HG03575 (cell line): ENCODE data around the gene NAIF1.
"Not testable (repeated sequence)": the region's sequence is repeated elsewhere in the genome, so short reads cannot be mapped to it uniquely, and the experiment has no call there.

Experiments
- ATAC-seq: cut with Tn5 transposase; IDR thresholded peaks from one replicate; pipeline ENCODE4 v1.9.1; 2021; ENCODE audit not compliant: unreplicated experiment, insufficient number of reproducible peaks, low FRiP score; ENCODE audit errors: extremely low read depth

Gene NAIF1

DNA sequence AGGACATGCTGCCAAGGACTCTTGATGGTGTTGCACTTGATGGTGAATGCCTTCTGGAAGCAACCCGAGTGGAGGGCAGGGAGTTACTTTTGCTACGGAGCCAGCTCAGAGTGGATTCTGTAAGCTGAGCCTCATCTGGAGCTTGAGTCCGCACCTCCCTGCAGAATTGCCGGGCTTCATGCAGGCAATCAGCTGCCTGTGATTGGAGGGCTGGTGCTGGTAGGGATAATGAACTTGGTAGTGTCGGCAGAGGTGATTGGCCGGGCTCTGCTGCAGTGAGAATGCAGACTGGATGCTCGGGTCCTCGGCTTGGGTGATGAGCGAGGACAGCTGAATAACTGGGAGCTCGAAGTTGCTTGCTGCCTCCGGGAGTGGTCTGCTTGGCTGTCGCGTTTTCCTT lies 24.0 kb upstream of the NAIF1 start:
- ATAC-seq: no peak

DNA sequence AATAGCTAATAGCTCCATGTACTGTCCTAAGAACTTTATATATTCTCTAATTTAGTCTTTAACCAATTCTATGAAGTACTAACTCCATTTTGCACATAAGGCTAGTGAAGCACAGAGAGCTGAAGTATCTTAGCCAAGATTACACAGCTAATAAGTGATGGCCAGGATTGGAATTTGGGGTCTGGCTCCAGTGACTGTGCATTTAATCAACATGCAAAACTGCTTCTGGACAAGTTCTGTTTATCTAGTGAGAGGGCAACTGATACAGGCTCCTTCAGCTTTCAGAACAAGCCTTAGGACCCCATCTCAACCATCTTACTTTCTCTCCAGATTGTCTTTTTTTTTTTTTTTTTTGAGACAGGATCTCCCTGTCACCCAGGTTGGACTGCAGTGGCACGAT lies 22.2 kb upstream of the NAIF1 start:
- no peak for ATAC-seq

DNA sequence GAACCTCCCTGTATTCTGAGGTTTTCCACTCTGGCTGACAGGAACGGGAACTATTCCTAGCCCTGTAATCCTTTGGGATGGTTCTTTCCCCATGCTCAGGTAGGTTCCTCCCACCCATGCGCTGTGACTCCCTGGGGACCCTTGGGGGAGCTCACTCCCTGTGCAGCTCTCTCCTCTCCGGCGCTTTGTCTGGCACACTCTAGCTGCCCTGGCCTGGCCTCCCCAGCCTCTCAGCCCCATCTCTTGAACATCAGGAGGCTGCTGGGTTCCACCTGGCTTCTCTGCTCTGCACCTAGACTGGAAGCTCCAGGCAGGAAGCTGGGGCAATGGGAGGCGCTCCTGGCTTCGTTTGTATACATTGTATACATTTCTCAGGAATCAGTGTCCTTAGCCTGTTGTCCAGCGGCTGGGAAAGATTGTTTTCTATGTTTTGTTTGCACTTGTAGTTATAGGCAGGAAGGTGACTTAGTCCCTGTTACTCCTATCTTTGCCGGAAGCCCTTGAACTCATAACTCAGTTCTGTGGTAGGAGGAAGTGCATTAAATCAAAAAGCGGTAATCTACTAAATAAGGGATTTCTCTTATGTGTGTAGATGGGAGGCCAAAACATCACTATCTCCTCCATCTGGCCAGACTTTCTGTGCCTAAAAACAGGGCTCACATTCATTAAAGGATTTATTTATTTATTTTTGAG lies 21.3 kb upstream of the NAIF1 start:
- ATAC-seq: no peak

DNA sequence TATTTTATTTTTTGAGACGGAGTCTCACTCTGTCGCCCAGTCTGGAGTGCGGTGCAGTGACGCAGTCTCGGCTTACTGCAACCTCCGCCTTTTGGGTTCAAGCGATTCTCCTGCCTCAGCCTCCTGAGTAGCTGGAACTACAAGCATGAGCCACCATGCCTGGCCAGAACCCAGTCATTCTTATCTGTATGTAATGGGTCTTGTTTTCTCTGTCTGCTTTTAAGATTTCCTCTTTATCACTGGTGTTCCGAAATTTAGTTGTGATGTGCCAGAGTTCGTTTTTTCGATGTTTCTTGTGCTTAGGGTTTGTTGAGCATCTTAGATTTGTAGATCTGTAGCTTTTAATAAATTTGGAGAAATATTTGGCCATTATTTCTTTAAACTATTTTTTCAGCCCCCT lies 20.1 kb upstream of the NAIF1 start:
- ATAC-seq: no peak

DNA sequence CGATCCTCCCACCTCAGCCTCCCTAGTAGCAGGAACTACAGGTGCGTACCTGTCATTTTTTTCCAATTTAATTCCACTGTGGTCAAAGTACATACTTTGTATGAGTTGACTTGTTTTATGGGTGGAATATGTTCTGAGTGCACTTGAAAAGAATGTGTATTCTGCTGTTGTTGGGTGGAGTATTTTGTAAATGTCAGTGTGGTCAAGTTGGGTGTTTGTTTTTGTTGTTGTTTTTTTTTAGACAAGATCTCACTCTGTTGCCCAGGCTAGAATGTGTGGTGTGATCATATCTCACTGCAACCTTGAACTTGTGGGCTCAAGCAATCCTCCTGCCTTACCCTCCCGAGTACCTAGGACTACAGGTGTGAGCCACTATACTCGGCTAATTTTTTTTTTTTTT lies 18.8 kb upstream of the NAIF1 start:
- no peak for ATAC-seq

DNA sequence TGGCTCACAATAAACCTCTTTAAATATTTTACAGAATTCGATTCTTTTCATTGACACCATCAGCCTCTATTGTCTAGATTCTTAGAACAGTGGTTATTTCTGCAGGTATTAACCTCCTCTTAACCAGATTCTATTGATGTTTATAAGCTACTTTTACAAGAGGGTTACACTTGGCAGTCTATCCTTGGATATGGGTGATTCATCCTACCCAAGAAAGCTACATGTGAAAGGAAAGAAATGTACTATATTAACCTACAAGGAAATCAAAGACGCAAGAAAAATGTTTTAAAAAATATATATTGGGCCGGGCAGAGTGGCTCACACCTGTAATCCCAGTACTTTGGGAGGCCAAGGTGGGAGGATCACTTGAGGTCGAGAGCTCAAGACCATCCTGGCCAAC lies 17.6 kb upstream of the NAIF1 start:
- no peak for ATAC-seq

DNA sequence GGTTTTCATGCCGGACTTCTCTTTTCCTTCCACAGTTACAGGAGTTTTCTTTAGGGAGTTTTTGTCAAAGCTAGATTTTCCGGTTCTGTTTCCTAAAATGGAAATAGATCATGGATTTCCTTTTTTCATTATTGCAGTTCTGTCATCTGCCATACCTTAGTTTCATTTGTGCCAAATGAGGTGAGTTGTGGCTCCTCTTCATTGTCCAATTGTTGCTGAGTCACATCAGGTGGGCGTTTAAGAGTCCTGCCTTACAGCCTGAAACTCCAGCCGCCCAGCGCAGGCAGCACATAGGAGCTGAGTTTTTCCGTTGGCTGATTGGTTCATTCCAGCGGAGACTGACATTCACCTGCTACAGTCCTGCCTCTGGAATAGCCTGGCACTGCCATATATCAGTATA lies 15.0 kb upstream of the NAIF1 start:
- no peak for ATAC-seq

DNA sequence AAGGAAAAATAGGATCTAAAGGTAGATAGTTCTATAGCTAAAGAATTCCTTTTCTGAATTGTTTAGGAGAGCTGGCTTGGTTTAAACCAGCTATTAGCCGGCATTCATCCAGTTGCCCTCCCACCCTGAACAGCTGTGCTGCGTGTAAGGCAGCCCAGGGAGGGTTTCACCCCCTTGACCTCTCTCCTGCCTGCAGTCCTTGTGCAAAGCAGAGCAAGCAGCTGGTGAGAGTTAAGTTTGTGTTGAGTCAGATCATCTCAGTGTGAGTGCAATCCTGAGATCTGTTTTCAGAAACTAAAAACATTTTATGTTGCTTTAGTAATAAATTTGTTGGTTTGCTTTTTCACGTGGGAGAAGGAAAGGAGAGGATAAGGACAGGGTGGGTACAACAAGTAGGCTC lies 13.9 kb upstream of the NAIF1 start:
- ATAC-seq: no peak

DNA sequence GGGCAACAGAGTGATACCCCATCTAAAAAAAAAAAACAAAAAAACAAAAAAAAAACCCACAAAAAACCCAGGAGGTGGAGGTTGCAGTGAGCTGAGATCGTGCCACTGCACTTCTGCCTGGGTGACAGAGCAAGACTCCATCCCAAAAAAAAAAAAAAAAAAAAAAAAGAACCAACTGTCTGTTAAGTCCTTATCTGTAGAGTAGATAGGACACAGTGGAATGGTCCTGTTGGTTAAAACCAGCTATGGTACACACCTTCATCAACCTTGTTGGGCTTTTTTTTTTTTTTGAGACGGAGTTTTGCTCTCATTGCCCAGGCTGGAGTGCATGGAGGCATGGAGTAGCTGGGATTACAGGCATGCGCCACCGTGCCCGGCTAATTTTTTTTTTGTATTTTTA lies 13.1 kb upstream of the NAIF1 start:
- no peak for ATAC-seq

DNA sequence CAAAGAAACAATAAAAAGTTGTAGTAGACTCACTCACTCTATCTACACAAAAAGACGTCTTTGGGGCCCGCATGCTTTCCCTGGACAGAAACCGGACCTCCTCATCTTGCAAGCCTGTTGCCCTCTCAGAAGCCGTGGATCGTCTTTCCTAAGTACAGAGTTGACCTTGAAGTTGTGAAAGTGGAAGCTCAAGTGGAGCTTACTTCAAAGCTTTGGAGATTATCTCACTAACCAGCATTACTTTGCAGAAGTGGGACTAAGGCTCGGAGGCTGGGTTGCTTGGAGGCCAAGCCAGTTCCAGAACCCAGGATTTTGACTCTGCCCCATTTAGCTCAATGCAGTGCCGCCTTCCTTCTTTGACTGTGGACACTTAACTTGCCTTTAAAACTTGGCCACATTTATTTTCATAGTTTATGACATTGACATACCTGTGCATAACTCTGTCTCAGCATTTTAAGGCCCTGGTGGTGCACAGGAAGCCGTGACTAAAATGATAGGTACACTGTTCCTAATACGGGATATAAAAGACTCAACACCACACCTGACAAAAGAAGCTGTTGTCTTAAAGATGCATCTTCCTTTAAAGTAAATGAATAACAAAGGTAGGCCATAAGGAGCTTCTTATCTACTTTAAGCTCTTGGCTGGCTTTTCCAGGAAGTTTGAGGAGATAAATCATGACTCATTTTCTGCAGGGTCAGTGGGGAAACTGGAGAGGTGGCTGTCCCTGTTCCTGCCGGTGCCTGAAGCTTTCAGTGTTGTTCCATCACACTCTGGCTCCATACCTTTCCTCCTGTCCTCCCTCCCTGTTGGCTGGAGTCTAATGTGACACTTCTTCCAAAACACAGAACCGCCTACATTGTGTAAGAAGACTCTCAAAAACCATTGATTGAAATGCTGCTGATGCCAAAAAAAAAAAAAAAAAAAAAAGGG lies 11.6 kb upstream of the NAIF1 start:
- ATAC-seq: no peak

DNA sequence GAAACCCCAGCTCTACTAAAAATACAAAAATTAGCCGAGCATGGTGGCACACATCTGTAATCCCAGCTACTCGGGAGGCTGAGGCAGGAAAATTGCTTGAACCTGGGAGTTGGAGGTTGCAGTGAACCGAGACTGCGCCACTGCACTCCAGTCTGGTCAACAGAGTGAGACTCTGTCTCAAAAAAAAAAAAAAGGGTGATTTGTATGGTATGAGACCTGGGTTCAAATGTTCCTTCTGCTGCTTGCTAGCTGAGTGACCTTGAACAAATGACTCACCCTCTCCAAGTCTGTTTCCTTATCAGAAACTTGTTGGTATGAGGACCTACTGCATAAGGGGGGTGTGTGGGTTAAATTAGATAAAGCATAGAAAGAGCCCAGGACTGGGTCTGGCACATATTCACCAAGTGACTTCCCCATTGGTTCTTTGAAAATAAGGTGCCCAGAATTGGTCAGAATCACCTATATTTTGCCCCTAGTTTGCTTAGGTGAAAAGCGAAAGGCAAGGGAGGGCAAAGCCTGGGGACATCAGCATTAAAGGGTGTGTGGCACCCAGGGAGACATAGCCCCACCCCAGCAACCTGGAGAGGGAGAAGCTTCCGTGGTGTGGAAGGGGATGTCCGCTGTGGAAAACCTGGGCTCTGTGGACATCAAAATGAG lies 10.9 kb upstream of the NAIF1 start:
- ATAC-seq: no peak

DNA sequence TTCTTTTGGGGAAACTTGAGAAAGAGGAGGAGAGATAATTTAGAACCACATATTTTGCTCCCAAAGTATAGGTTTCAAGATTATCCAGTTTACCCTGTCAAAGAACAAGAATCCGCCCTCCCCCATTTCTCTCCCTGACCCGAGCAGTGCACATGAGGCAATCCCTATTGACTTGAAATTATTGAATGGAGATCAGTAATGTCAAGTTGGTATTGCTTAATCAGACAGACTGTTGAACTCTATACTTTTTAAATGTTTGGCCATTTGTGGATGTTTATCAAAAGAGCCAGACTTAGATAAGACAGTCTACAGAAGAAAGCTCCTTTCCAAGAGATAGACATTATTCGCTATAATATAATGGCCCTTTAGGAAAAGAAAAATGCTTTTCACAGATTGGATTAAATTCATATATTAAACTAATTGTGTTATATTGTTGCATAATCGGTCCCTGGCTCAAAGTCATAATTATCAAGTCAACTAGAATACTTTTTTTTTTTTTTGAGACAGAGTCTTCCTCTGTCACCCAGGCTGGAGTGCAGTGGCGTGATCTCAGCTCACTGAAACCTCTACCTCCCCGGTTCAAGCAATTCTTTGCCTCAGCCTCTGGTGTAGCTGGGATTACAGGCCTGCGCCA lies 6.2 kb upstream of the NAIF1 start:
- no peak for ATAC-seq

DNA sequence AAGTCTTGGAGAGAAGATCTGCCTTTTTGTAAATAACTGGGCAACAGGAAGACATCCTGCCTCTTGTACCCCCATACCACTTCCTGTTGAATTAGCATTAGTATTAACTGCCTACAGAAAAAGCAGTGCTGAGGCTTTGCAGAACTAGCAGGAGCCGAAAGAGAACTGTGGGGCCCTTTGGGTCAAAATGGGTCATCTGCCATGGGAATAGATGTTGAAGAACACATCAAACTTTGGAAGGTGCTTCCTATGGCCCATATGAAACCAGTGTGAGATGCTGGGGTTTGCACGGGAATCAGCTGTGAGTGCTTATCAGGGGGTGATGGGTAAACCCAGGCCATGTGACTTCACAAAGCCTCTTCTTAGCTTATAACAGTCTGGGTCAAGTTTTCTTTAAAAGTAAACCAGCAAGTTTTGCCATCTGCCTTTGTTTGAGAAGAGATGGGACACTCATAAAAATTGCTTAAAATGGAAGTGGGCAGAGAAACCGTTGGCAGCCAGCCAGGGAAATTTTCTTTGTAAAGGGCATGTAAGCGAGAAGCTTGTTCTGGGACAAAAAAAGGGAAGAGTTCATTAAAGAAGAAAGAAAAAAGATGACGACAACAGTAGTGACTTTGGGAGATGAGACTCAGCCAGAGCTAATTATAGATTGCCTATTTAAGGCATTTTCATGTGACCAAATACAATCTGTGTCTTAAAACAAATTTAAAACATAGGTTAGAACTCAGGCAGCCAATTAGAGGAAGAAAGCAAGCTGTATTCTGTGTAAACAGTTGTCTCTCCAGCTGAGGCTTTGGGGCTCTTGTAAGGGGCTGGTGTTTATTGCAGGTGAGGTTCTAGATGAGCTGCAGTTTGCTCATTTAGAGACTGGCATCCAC lies 5.3 kb upstream of the NAIF1 start:
- no peak for ATAC-seq

DNA sequence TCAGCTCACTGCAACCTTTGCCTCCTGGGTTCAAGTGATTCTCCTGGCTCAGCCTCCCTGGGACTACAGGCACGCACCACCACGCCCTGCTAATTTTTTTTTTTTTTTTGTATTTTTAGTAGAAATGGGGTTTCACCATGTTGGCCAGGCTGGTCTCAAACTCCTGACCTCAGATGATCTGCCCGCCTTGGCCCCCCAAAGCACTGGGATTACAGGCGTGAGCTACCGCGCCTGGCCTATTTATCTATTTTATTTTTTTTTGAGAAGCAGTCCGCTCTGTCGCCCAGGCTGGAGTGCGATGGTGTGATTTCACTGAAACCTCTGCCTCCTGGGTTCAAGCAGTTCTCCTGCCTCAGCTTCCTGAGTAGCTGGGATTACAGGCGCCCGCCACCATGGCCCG lies 4.4 kb upstream of the NAIF1 start:
- ATAC-seq: not testable (repeated sequence)

DNA sequence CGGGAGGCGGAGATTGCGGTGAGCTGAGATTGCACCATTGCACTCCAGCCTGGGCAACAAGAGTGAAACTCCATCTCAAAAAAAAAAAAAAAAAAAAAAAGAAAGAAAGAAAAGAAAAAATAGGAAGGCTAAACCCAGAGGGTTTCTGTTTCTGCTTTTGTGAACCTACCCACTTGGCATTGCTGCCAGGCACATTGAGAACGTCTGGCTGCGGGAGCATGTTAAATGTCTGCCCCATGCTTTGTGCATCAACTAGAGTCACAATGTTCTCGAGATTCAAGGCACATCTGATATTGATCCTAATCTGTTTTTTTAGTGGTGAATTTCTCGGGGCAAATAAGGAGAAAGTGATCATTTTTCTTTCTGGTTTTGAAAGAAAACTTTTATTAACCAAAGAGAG lies 3.8 kb upstream of the NAIF1 start:
- ATAC-seq: no peak

DNA sequence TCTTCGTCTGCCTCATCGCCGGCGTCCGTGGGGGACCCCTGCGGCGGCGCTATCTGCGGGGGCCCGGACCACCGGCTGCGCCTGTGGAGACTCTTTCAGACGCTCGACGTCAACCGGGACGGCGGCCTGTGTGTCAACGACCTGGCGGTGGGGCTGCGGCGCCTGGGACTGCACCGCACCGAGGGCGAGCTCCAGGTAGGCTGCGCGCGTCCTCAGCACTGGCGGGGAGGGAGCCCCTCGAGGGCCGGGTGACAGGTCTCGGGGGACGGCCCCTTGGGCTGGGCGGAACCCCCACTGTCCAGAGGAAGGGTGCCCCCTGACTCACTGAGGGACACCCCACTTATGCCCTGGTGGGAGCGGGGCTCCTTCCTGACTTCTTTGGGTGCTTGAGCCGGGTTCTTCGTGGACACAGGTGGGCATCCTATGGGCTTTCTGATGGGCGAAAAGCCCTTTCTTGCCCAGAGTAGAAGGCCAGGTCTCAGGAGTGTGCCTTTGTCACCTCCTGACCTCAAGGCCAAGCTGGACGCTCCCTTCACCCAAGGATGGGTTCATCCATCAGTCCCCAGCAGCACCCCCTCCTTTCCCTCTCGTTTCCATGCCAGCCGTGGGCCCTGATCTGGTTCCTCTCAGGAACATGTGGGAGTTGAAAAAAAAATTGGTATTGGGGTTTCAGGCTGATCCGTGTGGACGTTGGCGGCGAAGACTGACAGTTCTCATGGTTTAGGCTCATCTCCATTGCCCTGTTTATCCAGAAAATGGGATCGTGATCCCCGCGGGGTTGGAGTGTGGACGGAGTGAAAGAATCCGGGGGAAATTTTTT lies 1.5 kb upstream of the NAIF1 start:
- no peak for ATAC-seq

DNA sequence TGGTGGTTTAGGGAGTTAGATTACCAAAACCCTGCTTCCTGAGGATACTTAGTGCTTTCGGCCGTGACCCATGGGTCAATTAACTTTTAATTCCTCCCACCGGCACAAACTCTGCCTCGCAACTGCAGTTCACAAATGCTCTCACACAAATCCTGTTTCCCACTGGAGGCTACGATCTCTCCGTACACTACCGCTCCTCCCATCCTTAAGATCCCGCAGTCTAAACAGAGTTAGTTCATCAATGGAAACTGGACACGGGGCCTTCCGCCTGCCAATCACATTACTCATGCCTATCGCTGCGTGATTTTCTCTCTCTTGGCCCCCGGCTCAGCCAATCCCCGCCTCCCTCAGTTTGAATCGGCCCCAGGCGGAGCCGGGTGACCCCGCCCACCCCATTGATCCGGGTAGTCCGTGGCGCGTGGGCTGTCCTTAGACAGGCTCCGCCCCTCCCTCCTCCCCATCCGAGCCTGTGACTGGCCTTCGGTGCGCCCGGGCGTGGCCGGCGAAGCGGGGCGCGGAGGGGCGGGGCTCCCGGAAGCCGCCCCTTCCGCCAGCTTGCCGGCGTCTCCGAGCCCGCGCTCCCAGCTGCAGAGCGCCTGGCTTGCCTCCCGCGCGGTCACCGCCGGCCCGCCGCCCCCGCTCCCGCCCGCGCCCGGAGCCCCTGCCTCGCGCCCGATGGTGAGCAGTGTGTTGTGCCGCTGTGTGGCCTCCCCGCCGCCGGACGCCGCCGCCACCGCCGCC lies 695 bp upstream of the NAIF1 start, which contains the start of gene SLC25A25:
Gene SLC25A25, plus strand, starts transcription at position 588 of the 741 bp plus-strand sequence. Its CDS starts 88 bp downstream, at position 676.
- ATAC-seq: peak; percentile 24
